Erythroblast (primary cell): ENCODE measurements around the gene KCNJ4.

ENCODE experiments used
- GATA1 ChIP-seq: IDR thresholded peaks from 2 replicates; pipeline ENCODE4 v1.6.1; 2011; ENCODE audit warnings: low read depth, mild to moderate bottlenecking, control low read depth, low read length, moderate library complexity
- POLR2A ChIP-seq: IDR thresholded peaks from 2 replicates; pipeline ENCODE4 v1.6.1; 2011; ENCODE audit warnings: mild to moderate bottlenecking, low read length

- no peak for TF ChIP-seq POLR2A
- no peak for TF ChIP-seq GATA1
Measured at GRCh38 chr22:38422611-38423511, 32.1 kb downstream of the KCNJ4 start.
